Cardiac septum (tissue), 1 donor: ENCODE results near the gene PSME4. TPM values are rescaled to one million over a fixed set of nuclear protein-coding genes. Genes with fewer than 3 reads are reported as not detected.

ENCODE experiments used
- DNase-seq: peaks from one replicate; pipeline ENCODE4 v3.0.0-alpha.2; 2020; ENCODE audit warnings: low spot score
- intact Hi-C: fragments of 100-400 bp; cut with DNase I; formaldehyde crosslinking; loops from one replicate; pipeline ENCODE4 v1.14.0; 2022
- total RNA-seq: library from RNA; stranded (reverse); fragmentation: NEBNext Ultra II Directional; extraction: Animal tissue kit (Norgen Biotek cat#: 25700); gene quantifications from one replicate; pipeline ENCODE4 v1.2.1, GENCODE V29; 2021
- donor health status: DM: no; HTN: no; CAD: no.

PSME4 gene
- total RNA-seq, 1 donor from 2014 or later: 61.3 TPM

DNA sequence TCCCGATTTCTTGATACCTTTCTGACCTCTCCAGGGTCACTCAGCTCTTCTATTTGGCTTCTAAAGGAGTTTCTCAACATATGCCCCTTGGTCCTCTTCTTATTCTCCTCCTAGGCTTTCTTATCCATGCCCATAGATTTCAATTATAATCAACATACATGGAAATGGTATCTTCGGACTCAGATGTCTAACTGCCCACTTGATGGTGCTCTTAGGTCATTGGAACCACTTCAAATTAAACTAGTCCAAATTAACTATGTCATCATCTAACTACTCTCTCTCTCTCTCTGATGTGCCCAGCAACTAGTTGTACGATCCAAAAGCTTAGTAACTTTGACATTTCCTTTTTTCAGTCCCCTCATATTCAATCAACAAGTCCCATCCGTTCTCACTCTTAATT, 67.8 kb downstream of the PSME4 start:
- DNase-seq: no peak
- intact Hi-C loops: no loop called here

DNA sequence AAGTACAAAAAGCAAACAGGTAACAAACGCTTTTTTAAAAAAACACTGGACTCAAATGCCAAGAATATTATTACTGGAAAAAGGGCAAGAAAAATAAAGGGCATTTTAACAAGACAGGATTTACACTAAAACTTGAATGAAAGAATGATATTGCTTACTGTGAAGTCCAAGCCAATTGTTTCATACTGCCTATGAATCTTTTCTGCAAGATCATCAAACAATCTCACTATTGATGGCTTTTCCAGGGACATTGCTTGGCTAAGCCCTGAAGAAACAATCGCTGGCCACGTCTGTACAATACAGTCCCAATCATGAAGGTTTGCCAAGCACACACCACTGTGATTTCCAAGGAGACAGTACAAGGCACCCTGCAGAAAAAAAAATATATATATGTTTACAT, 69.6 kb downstream of the PSME4 start:
- DNase-seq: no peak
- intact Hi-C loops: no loop called here

DNA sequence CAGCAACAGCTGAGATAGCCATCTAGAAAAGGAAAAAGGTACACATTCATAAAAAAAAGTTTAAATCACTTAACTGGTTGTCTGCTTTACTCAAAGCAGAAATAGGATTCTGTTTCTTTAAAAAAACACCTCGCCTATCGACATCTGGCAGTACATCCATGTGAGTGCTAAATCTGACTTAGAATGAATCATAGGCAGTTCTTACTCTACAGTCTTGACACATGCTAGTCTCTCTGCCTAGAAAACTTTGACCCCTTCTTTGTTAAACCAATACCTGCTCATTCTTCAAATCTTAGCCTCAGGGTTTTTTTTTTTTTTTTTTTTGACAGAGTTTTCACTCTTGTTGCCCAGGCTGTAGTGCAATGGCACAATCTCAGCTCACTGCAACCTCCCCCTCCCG, 73.9 kb downstream of the PSME4 start:
- no peak for DNase-seq
- intact Hi-C loops: no loop called here

DNA sequence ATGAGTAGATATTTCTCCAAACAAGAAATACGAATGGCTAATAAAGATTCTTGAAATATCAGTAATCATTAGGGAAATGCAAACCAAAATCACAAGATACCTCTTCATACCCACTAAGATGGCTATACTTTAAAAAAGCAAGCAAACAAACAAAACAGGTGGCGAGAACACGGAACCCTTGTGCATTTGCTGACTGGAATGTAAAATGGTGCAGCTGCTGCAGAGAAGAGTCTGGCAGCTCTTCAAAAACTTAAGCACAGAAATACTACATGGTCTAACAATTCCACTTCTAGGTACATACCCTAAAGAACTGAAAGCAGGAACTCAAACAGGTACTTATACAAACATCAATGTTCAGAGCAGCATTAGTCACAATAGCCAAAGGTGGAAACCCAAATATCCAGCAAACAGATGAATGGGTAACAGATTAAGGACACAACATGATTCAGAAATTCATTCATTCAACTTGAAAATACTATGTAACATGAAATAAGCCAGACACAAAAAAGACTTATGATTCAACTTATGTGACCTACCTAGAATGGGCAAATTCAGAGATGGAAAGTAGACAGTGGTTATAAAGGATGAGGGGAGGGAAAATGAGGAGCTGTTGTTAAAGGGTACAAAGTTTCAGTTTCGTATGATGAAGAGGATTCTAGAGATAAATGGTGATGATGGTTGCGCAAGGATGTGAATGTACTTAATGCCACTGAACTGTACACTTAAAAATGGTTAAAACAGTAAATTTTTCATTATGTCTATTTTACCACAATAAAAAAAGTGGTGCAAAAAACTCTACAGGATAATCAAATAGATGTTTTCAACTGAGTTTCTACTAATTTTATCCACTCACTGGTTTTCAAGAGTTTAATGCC, 84.2 kb downstream of the PSME4 start:
- no peak for DNase-seq
- intact Hi-C loops: no loop called here

DNA sequence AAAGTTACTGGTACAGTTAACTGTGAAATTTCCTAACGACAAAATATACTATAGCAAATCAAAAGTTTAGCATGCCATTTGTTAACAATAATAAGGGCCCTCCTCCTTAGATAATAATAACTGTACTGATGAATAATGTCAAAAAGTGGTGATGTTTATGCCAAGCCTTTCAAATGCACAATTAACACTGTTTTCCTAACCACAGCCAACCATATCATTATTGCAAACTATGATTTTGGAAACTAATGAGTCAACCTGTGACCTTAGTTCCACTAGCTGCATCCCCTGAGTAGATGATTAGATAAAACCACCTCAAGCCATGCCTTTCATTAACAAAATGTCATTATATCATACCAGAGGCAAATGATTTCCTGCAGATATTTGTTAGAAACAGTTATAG, 85.9 kb downstream of the PSME4 start:
- intact Hi-C loops: no loop called here
- no peak for DNase-seq

DNA sequence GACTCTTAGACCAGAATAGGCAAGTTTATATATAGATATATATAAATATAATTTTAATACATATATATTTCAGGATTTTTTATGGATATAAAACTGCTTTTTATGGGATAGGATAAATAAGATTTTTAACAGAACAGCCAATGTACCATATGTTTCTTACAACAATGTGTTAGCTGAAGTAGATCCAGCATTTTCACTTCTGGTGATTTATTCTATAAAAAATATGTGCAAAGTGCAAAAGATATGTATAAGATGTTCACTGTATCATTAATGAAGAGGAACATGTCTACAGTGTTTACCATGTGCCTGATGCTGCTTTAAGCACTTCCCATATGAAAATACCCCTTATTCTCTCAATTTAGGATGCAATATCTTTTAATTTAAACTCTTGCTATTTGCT, 88.8 kb downstream of the PSME4 start:
- intact Hi-C loops: no loop called here
- no peak for DNase-seq

DNA sequence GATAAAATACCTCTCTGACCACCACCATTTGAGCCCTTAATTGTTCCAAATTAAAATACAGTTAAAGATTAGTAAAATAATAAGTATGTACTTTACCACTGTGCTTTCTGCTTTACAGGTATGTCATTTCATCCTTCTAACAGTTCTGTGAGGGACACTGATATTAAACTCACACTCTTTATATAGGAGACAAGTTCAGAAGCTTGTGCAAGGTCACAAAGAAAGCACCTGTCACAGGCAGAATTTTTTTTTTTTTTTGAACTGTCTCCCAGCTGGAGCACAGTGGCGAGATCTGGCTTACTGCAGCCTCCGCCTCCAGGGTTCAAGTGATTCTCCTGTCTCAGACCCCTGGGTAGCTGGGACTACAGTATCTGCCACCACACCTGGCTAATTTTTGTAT, 89.4 kb downstream of the PSME4 start:
- intact Hi-C loops: no loop called here
- DNase-seq: no peak

DNA sequence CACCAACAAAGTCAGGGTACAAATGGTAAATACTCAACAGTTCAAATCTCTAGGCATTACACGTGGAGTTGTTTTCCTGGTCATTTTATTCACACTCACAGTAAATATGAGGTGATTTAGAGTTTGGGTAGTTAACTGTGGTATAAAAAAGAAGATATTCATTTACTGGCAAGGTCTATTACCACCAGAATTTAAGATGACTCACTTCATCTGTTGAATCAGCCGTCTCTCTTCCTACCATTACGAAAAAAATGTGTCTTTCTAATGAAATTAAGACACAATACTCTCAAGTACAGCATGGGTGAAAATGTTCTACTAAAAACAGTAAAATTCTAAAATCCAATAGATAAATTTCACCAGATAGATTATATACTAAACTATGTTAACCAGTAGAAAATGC, 90.0 kb downstream of the PSME4 start:
- intact Hi-C loops: no loop called here

DNA sequence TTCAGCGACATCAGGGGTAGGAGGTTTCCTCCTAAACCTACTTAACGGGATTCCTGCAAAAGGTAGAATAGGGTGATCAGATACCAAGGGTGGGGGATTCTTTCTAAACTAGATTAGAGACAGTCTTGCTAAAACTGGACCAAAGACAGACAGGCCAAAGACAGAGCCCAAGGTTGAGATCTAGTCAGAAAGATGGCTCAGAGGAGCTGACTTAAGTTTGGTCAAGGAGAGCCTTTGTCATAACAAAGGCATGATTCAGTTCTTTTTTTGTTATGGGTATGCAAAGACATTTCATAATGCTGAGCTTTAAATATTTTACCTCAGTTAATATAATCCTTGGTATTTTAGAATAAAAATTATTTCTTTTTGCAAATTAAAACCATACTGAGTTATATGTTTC, 93.2 kb downstream of the PSME4 start:
- no peak for DNase-seq
- intact Hi-C loops: no loop called here

More for the DNA sequence above, 90.0 kb downstream of the PSME4 start:
- DNase-seq: no peak

DNA sequence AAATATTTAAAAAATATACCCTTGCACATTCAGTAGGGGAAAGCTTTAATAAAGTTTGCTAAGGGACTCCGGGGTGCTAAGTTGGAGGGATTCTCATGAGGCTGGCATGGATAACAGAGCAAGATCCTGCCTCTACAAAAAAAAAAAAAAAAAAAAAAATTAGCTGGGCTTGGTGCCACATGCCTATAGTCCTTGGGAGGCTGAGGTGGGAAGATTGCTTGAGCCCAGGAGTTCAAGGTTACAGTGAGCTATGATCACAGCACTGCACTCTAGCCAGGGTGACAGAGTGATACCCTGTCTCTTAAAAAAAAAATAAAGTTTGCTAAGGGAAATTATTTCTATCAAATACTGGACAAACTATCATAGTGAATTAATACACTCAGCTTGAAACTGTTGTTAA, 93.7 kb downstream of the PSME4 start:
- intact Hi-C loops: no loop called here
- no peak for DNase-seq

DNA sequence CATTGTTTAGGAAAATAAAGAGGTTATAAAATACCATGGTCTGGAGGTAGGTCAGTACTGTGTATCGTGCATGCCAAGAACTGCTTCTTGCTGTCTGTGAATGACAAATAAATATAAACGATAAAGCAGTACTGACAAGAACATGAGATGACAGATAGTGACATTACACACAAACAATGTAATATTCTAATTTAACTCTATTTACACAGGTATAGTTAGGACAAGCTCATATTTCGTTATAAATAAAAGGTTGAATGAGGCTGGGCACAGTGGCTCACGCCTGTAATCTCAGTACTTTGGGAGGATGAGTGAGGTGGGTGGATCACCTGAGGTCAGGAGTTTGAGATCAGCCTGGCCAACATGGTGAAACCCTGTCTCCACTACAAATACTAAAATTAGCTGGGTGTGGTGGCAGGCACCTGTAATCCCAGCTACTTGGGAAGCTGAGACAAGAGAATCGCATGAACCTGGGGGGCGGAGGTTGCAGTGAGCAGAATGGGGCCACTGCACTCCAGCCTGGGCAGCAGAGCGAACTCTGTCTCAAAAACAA, 96.3 kb downstream of the PSME4 start:
- intact Hi-C loops: no loop called here
- no peak for DNase-seq

DNA sequence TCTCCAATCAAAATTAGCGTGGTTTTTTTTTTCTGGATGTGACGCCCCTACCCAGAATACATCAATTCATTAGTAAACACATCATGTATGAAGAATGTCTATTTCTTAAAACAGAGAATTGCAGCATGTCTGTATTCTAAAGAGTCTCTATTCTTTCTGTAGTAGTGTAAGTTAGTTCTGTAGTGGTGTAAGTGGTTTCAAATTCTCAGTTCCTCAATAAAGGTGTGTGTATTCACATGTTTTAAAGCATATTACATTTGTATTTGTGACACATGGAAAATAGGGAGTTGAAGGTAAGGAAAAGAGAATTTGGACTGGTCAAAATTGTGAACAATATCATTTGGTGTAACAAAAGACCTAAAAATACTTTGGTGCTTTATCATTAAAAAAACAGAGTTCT, 103.0 kb downstream of the PSME4 start:
- no peak for DNase-seq
- intact Hi-C loops: no loop called here

DNA sequence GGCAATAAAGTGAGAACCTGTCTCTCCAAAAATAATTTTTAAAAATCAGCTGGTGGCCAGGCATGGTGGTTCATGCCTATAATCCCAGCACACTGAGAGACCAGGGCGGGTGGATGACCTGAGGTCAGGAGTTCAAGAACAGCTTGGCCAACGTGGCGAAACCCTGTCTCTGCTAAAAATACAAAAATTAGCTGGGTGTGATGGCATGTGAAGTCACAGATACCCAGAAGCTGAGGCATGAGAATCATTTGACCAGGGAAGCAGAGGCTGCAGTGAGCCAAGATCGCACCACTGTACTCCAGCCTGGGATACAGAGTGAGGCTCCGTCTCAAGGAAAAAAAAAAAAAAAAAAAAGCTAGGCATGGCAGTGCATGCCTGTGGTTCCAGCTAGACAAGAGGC, 103.6 kb downstream of the PSME4 start:
- intact Hi-C loops: no loop called here

DNA sequence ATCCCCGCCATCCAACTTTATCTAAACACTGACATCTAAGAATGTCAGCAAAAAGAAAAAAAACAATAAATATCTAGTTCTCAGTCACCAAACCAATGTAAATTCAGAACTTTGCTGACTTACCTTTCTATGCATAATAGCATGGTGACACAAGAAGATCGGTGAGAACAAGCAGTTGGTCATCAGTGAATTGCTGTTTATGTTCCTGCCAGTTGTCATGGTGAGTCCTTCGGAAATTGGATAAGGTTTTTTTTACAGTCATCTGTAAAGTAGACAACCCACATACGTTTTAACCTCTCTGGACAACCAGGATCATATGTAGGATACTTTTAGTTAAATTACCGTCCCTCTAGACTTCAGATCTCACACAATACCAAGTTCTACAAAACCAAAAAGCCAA, 104.8 kb downstream of the PSME4 start:
- DNase-seq: no peak

More for the DNA sequence above, 103.6 kb downstream of the PSME4 start:
- DNase-seq: no peak

DNA sequence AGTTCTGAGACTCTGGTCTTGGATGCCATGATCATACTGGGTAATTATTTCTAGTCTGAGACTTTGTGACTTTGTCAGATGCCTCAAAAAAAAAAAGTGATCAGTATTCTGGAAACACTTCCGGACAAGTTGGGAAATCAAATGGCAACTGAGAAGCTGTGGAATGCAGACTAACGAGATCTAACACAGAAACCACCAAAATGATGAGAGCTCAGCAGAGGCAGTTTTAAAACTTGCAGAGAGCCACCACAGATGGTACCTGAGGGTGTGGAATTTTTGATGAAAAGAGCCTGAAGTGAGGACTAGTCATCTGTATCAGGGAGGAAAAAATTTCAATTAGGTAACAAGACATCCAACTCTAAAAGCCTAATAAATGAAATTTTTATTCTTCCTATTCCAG, 105.5 kb downstream of the PSME4 start:
- intact Hi-C loops: no loop called here
- DNase-seq: no peak

More for the DNA sequence above, 104.8 kb downstream of the PSME4 start:
- intact Hi-C loops: no loop called here

DNA sequence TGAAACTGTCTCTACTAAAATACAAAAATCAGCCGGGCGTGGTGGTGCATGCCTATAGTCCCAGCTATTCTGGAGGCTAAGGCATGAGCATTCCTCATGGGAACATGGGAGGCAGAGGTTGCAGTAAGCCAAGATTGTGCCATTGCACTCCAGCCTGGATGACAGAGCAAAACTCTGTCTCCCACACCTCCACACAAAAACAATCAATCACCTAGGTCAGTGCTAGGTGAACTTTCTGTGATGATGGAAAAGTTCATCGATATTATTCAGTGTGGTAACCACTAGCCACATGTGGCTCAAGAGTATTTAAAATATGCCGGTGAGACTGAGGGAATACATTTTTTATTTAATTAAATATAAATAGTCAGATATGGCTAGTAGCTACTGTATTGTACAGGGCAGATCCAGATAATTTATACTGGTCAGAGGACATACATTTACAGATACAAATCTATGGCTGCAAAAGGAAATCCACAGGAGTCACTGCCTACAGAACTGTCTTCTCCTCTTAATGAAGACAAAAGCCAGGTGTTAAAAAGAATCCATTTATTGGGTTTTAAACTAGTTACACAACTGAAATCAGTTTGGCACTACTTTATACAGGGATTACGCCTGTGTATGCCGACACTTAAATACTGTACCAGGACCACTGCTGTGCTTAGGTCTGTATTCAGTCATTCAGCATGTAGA, 107.1 kb downstream of the PSME4 start:
- no peak for DNase-seq
- intact Hi-C loops: no loop called here

DNA sequence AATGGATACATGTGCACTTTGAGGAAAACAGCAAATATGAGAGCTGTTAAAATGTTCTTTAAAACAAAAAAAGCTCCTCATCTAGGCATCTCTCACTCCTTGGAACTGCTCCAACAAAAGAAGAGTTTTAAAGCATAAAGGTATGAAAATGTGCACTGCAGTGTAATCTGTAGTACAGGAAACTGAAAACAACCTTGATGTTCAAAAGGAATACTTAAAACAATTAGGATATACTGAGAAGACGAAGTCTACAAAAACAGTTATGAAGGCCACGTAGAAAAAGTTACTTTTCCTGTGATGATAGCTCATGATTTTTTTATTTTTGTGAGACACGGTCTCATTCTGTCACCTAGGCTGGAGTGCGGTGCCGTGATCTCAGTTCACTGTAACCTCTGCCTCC, 109.0 kb downstream of the PSME4 start:
- no peak for DNase-seq
- intact Hi-C loops: no loop called here

DNA sequence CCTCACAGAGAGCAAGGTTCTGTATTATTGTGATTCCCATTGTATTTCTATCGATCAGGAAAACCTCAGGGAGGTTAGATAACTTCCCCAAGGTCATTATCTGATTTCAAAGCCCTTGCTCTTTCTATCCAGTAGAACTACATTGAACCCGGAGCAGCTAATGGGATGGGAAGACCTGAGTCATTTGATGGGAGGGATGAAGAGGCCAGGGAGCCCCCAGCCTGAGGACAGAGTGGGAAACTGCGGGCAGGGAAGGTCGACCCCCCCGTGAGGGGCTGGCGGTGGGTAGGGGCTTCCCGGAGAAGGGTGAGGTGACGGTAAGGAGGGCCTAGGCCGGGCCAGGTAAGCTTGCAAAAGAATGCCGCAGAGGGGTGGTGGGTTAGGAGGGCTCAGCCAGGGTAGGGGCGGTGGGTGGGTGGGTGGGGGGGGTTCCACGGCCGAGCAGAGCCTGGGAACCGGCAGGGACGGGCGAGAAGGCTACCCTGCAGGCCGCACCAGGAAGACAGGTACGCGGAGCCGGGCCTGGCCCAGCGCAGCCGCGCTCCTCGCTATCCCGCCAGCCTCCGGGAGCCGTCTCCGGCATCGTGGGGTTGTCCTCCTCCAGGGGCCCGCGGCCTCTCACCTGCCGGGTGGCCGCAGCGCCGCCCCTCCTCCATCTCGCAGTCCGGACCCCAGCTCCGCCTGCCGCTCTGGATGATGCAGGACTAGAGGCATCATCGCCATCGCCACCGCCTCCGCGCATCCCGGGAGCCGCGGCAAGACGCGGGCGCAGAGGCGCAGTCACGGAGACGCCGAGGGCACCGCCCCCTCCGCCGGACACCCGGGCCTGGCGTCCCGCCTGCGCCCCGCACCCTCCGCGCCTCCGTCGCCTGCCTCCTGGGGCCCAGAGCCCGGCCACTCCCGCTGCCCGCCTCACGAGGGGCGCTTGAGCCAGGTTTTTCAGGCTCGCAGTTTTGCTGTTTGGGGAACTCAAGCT, 111.3 kb downstream of the PSME4 start, which contains the start of gene GPR75:
Gene GPR75 (minus strand): TSS at position 762 of the 976 bp plus-strand sequence. CDS start 5,211 bp downstream, outside the sequence.
- intact Hi-C loops: no loop called here
- no peak for DNase-seq

DNA sequence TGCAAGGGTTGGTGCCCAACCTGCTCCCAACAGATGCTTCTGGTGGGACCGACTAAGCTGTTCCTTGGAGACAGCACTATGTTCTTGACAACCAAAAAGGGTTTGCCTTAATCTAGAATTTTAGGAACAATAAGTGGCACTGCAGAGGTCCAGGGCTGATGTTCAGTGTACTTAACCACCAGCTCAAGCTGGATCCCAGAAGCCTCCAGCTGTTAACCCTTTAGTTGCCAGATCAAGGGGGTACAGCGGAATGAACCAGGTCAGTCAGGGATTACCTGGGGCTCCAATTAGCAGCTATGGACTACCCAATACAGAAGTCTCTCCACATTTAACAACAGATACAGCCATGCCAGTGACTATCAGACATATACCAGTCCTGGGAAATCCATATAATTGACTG, 114.5 kb downstream of the PSME4 start:
- intact Hi-C loops: no loop called here
- no peak for DNase-seq

DNA sequence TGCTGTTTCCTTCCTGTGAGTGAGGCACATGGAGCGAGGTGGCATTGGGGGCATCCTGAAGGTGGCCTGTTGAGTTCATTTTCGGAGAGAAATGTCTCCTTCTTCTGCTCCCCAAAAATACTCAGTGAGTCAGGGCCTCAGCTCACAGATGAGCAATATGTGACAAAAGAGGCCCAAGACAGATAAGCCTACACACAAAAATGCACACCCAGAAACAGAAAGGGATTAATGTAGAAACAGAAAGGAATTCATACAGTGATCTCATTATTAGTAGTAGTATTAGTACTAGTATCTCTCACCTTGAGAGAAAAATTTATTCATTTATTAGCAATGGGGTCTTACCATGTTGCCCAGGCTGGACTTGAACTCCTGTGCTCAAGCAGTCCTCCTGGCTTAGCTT, 116.1 kb downstream of the PSME4 start:
- DNase-seq: no peak
- intact Hi-C loops: no loop called here
